HT-29 (cell line): ENCODE measurements around the gene PAIP2. TPM values are rescaled to one million over a fixed set of nuclear protein-coding genes. Genes with fewer than 3 reads are reported as not detected.

ENCODE experiments used
- DNase-seq: peaks from one replicate; pipeline ENCODE4 v3.0.0-alpha.2; 2015; ENCODE audit warnings: low spot score
- small RNA-seq: library from RNA; depleted of rRNA; stranded (forward); fragments of <200 nt; gene quantifications from one replicate; pipeline ENCODE3, GENCODE V24; 2014
- total RNA-seq: library from RNA; depleted of rRNA; stranded (reverse); fragments of >200 nt; shearing (Covaris generic); gene quantifications from 2 replicates; pipeline ENCODE4 v1.2.3, GENCODE V29; 2014; rRNA removed

PAIP2 gene
- total RNA-seq, 1 experiment from 2014 or later, result 29.4 TPM

GRCh38 chr5:139410121-139410992 is 68.7 kb downstream of the PAIP2 start:
- DNase-seq, result no peak

GRCh38 chr5:139410993-139411828 is 69.6 kb downstream of the PAIP2 start:
- no peak for DNase-seq

GRCh38 chr5:139413153-139413552 is 71.5 kb downstream of the PAIP2 start:
- no peak for DNase-seq

- no peak for DNase-seq
Observed at GRCh38 chr5:139413963-139414362, 72.3 kb downstream of the PAIP2 start.

- no peak for DNase-seq
Observed at GRCh38 chr5:139414581-139415130, 73.0 kb downstream of the PAIP2 start.

GRCh38 chr5:139415221-139415861 is 73.7 kb downstream of the PAIP2 start:
- DNase-seq, result no peak

- no peak for DNase-seq
Observed at GRCh38 chr5:139415869-139416268, 74.2 kb downstream of the PAIP2 start.

GRCh38 chr5:139416651-139417050 is 75.0 kb downstream of the PAIP2 start:
- DNase-seq, result no peak

GRCh38 chr5:139417214-139417613 is 75.6 kb downstream of the PAIP2 start:
- no peak for DNase-seq

- no peak for DNase-seq
Observed at GRCh38 chr5:139418793-139419192, 77.1 kb downstream of the PAIP2 start.

Small RNA genes lying within 50 kb of the gene (small RNA-seq; reads per million reads assigned to genes)
- gene RNA5SP195, result 1.1 reads per million, percentile 39 among the genes with 10 or more reads in this experiment

Other genes starting within 250 kb of the PAIP2 start
- gene SIL1, start 143.5 kb upstream of the PAIP2 start, total RNA-seq, result 23.1 and 32.1 TPM in 2 replicates
- 179 and 199 TPM in 2 replicates for gene MATR3, start 48.1 kb upstream of the PAIP2 start, total RNA-seq
- 0.39 and 0.74 TPM in 2 replicates for gene SLC23A1, start 41.4 kb downstream of the PAIP2 start, total RNA-seq
- 0.25 TPM in 1 of 2 replicates, not detected in the other for gene MZB1, start 48.1 kb downstream of the PAIP2 start, total RNA-seq
- gene PROB1, start 53.2 kb downstream of the PAIP2 start, total RNA-seq, result 1.5 and 2.0 TPM in 2 replicates
- 3.8 and 10.4 TPM in 2 replicates for gene SPATA24, start 62.2 kb downstream of the PAIP2 start, total RNA-seq
- 0.44 and 0.81 TPM in 2 replicates for gene DNAJC18, start 97.7 kb downstream of the PAIP2 start, total RNA-seq
- gene ECSCR, start 120.9 kb downstream of the PAIP2 start, total RNA-seq, result not detected in 2 replicates
- 0.05 TPM in 1 of 2 replicates, not detected in the other for gene SMIM33, start 129.2 kb downstream of the PAIP2 start, total RNA-seq
- 19.1 and 26.1 TPM in 2 replicates for gene STING1, start 140.9 kb downstream of the PAIP2 start, total RNA-seq
- gene UBE2D2, start 219.5 kb downstream of the PAIP2 start, total RNA-seq, result 83.5 and 91.9 TPM in 2 replicates